ENCODE results near the gene SUPT20HL2.
"Not testable (repeated sequence)": the region's sequence is repeated elsewhere in the genome, so short reads cannot be mapped to it uniquely, and the experiment has no call there.

Gene SUPT20HL2

DNA sequence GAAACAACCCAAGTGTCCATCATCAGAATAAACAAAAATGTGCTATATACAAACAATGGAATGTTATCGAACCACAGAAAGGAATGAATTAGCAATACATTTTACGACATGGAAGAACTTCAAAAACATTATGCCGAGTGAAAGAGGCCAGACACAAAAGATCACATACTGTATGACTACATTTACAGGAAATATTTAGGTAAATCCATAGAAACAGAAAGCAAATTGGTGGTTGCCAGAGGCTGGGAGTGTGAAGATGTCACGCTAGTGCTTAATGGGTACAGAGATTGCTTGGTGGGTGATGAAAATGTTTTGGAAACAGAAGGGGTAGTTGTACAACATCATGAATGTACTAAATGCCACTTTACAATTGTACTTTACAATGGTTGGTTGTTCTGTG, 5.1 kb downstream of the SUPT20HL2 start:
- not testable (repeated sequence) for DNase-seq

GRCh38 chrX:24306440-24306839, 7.4 kb downstream of the SUPT20HL2 start:
- no peak for DNase-seq

DNA sequence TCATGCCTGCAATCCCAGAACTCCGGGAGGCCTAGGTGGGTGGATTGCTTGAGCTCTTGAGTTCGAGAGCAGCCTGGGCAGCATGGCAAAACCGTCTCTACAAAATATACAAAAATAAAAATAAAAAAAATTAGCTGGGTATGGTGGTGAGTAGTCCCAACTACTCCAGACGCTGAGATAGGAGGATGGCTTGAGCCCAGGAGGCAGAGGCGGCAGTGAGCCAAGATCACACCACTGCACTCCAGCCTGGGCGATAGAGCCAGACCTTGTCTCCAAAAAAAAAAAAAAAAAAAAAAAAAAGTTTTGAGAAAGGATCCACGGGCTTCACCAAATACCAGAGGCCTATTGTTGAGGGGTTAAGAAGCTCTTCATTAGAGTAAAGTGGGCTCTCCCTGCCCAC, 8.0 kb downstream of the SUPT20HL2 start:
- DNase-seq = no peak

- no peak for DNase-seq
Measured at GRCh38 chrX:24301806-24302205, 12.1 kb downstream of the SUPT20HL2 start.

DNA sequence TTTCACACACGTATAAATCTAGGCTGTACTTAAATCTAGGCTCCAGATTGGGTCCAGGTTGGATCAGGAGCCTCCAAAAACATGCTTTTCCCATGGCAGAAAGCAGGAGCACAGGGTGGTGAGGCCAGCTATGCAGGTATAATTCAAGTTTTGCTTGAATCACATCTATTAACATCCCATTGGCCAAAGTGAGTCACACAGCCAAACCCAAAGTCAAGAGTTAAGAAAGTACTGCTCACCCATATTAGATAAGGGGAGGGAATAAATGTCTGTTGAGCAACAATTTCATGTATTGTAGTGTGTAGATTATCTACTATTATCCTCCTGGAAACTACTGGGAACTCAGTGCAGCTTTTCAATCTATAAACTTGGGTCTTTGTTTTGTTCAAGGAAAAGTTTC, 12.8 kb downstream of the SUPT20HL2 start:
- DNase-seq = no peak

DNA sequence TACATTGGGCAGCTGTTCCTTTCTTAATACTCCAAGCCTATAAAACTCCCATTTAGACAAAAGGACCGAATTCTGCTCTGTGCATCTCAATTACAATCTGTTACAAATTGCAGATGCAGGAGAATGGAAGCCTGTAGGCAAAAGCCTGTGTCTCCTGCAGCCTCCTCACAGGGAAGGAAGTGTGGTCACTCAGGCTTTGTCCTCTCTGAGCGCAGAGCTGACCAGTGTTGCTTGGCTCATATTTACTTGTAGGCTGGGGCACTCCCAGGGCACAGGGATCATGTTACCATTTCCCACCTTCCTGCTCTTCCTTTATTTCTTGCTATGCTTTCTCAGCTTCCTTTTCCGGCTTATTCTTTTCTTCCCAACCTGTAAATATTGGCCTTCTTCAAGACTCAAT, 15.7 kb downstream of the SUPT20HL2 start:
- no peak for DNase-seq

- DNase-seq = peak; percentile 13
Measured at GRCh38 chrX:24294619-24295018, 19.2 kb downstream of the SUPT20HL2 start.

GRCh38 chrX:24293412-24293811, 20.5 kb downstream of the SUPT20HL2 start:
- DNase-seq = no peak

DNA sequence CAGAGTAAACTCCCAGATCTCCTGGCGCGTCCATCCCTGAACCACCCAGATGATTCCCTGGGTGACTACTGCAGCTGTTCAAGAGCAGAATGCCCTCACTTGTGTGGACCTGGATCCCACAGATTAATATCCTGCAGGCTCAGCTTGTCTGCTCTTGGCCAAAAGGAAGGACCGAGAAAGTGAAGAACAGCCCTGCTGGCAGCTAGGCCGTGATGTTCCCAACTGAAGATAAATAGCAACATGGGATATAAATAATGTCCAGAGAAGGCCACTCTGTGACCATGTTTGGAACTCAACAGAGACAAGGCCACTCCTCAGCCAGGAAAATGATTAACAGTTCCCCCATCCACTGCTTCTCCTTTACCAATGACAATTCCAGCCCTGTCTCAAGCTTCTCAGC, 21.5 kb downstream of the SUPT20HL2 start:
- no peak for DNase-seq

GRCh38 chrX:24285082-24285481, 28.8 kb downstream of the SUPT20HL2 start:
- DNase-seq = no peak

DNA sequence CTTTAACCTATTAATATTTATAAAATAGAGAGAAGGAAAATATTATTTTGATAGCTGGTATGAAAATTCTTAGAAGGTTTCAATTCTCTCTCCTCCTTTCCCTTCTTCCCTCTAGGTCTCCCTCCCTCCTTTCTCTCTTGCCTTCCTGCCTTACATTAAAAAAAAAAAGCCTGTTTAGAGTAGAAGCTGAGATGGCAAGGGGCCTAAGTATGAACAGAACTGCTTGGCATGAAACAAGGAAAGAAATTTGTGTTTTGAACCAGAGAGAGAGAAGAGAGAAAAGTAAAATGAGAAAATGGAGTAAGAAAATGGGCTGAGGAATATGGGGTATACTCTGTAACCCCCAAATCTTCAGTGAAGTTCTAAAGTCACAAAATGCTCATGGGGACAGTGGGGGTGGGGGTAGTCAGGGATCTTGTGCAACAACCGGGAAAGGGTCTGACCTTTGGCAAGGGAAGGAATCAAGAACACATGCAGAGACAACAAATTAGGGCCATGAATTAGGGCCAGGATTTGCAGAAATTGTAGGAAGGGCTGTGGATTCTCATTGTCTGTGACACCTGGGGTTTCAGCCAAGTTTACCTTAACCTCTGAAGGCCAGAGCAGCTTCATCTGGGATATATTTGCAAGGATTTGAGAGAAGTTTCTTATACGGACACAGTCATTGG, 30.6 kb downstream of the SUPT20HL2 start:
- no peak for DNase-seq

GRCh38 chrX:24282381-24283126, 31.3 kb downstream of the SUPT20HL2 start:
- DNase-seq = no peak

- DNase-seq = no peak
Measured at GRCh38 chrX:24277405-24277804, 36.5 kb downstream of the SUPT20HL2 start.

- no peak for DNase-seq
Measured at GRCh38 chrX:24276015-24276414, 37.9 kb downstream of the SUPT20HL2 start.

GRCh38 chrX:24271262-24271661, 42.6 kb downstream of the SUPT20HL2 start:
- no peak for DNase-seq

DNA sequence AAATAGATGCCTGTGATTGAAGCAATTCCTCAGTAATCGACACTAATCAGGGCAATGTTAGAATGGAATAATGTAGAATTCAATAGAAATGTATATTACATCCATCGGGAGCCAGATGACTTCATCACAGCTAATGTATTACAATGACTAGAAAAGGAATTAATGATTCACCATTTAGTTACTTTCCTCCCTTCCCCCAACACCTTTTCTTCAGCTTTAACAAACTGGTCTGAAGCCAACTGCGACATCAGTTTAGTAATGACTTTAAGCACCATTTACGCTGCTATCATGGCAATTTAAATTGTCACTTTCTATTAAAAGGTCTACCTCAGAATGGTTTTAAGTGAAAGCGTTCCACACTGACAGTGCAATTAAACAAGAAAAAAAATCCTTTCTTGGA, 45.1 kb downstream of the SUPT20HL2 start:
- no peak for DNase-seq

GRCh38 chrX:24266996-24267395, 46.9 kb downstream of the SUPT20HL2 start:
- DNase-seq = no peak

DNA sequence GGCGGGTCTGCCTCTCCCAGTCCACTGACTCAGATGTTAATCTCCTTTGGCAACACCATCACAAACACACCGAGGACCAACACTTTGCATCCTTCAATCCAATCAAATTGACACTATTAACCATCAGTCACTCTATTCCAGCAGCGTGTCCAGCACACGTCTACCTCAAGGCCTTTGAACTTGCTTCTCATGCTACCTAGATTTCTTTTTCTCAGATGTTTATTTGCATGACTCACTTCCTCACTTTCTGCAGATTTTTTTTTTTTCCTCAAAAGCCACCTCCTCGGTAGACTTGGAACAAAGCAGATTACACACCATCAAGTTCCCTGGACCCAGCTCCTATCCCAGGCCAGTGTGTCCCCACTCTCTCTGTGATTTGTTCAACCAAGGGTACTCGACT, 49.5 kb downstream of the SUPT20HL2 start:
- DNase-seq = no peak

DNA sequence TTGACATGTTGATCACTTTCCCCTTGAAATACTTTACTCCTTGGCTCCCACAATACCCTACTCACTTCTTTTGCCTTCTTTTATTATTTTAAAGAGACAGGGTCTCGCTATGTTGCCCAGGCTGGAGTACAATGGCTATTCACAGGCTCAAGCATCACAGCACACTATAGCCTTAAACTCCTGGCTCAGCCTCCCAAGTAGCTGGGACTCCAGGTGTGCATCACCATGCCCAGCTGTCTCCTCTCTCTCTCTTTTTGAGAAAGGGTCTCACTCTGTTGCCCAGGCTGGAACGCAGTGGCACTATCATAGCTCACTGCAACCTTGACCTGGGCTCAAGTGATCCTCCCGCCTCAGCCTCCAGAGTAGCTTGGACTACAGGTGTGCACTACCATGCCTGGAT, 51.6 kb downstream of the SUPT20HL2 start:
- DNase-seq = no peak
